Measurements from ENCODE around the gene RDX. TPM values are rescaled to one million over a fixed set of nuclear protein-coding genes. Genes with fewer than 3 reads are reported as not detected.
A peak's percentile ranks its signal among the peaks of the same experiment; 100 is the strongest.
"Not testable (repeated sequence)": the region's sequence is repeated elsewhere in the genome, so short reads cannot be mapped to it uniquely, and the experiment has no call there.

Gene RDX
- total and polyA plus RNA-seq, 2 donors (not counting 1 experiment from before 2014, with no cell fraction given): 52.7 to 93.1 TPM

- no peaks in the 10 kb centered on the region for H3K9me3 ChIP-seq (ENCODE audit: control insufficient read depth, insufficient read depth, low read depth, low read length)
- no peaks in the 10 kb centered on the region for H4K20me1 ChIP-seq (ENCODE audit: control insufficient read depth, extremely low read depth, insufficient read depth, low read length)
- no peak overlapping the region for H3K4me2 ChIP-seq (ENCODE audit: extremely low read depth, insufficient read depth, low read length)
- H3K36me3 ChIP-seq (ENCODE audit: control insufficient read depth, insufficient read depth, low read length): no peaks in the 10 kb centered on the region
- TF ChIP-seq CTCF (conservative IDR thresholded peaks at IDR 0.05 in 1 of 2, IDR thresholded peaks at IDR 0.05 in 1 of 2; ENCODE audit: low read depth in 1 of 2, low read length in 2 of 2) (no peak), EZH2 (IDR thresholded peaks at IDR 0.05; ENCODE audit: low read length, missing control alignments) (no peak)
- no peaks in the 10 kb centered on the region for H3K79me2 ChIP-seq (ENCODE audit: control insufficient read depth, insufficient read depth, low read length)
- no peak overlapping the region for H3K27ac ChIP-seq (ENCODE audit: insufficient read depth, low read length)
- no peaks in the 10 kb centered on the region for H3K27me3 ChIP-seq (ENCODE audit: control insufficient read depth, insufficient read depth, low read length)
- no peak overlapping the region for H2AFZ ChIP-seq (ENCODE audit: low read length)
- H3K4me3 ChIP-seq (replicated peaks in 1 of 4; ENCODE audit: control extremely low read depth in 1 of 4, insufficient read depth in 1 of 4, low read depth in 3 of 4, low read length in 4 of 4): no peak overlapping the region
- DNase-seq (ENCODE audit: low read depth in 2 of 2): no peak
- H3K9ac ChIP-seq (ENCODE audit: insufficient read depth, low read length): no peak overlapping the region
- no peaks in the 10 kb centered on the region for H3K4me1 ChIP-seq (ENCODE audit: control insufficient read depth, extremely low read depth, insufficient read depth, low read length)
These were observed 11.7 kb upstream of the RDX start for GRCh38 chr11:110308071-110308470.

- DNase-seq (ENCODE audit: low read depth in 2 of 2); H3K4me1 ChIP-seq (ENCODE audit: control insufficient read depth, extremely low read depth, insufficient read depth, low read length); H3K79me2 ChIP-seq (ENCODE audit: control insufficient read depth, insufficient read depth, low read length); H3K9ac ChIP-seq (ENCODE audit: insufficient read depth, low read length); H2AFZ ChIP-seq (ENCODE audit: low read length); H3K27me3 ChIP-seq (ENCODE audit: control insufficient read depth, insufficient read depth, low read length); H3K9me3 ChIP-seq (ENCODE audit: control insufficient read depth, insufficient read depth, low read depth, low read length); H3K4me2 ChIP-seq (ENCODE audit: extremely low read depth, insufficient read depth, low read length); H4K20me1 ChIP-seq (ENCODE audit: control insufficient read depth, extremely low read depth, insufficient read depth, low read length); H3K36me3 ChIP-seq (ENCODE audit: control insufficient read depth, insufficient read depth, low read length); H3K4me3 ChIP-seq (replicated peaks in 1 of 4; ENCODE audit: control extremely low read depth in 1 of 4, insufficient read depth in 1 of 4, low read depth in 3 of 4, low read length in 4 of 4); H3K27ac ChIP-seq (ENCODE audit: insufficient read depth, low read length): not testable (repeated sequence)
These were observed 9.6 kb upstream of the RDX start for GRCh38 chr11:110306019-110306388.

- DNase-seq (ENCODE audit: low read depth in 2 of 2): peak in 1 of 2 donors; percentile 73
- Histone ChIP-seq H3K9ac (ENCODE audit: insufficient read depth, low read length) (no peak overlapping the region), H2AFZ (ENCODE audit: low read length) (no peak overlapping the region), H3K4me2 (ENCODE audit: extremely low read depth, insufficient read depth, low read length) (no peak overlapping the region), H3K27ac (ENCODE audit: insufficient read depth, low read length) (no peak overlapping the region), H4K20me1 (ENCODE audit: control insufficient read depth, extremely low read depth, insufficient read depth, low read length) (no peaks in the 10 kb centered on the region), H3K27me3 (ENCODE audit: control insufficient read depth, insufficient read depth, low read length) (no peaks in the 10 kb centered on the region), H3K4me3 (replicated peaks in 1 of 4; ENCODE audit: control extremely low read depth in 1 of 4, insufficient read depth in 1 of 4, low read depth in 3 of 4, low read length in 4 of 4) (no peak overlapping the region), H3K36me3 (ENCODE audit: control insufficient read depth, insufficient read depth, low read length) (no peaks in the 10 kb centered on the region), H3K79me2 (ENCODE audit: control insufficient read depth, insufficient read depth, low read length) (no peaks in the 10 kb centered on the region), H3K9me3 (ENCODE audit: control insufficient read depth, insufficient read depth, low read depth, low read length) (no peaks in the 10 kb centered on the region), H3K4me1 (ENCODE audit: control insufficient read depth, extremely low read depth, insufficient read depth, low read length) (no peaks in the 10 kb centered on the region)
- TF ChIP-seq EZH2 (IDR thresholded peaks at IDR 0.05; ENCODE audit: low read length, missing control alignments) (no peak), CTCF (conservative IDR thresholded peaks at IDR 0.05 in 1 of 2, IDR thresholded peaks at IDR 0.05 in 1 of 2; ENCODE audit: low read depth in 1 of 2, low read length in 2 of 2) (no peak)
These were observed 9.0 kb upstream of the RDX start for GRCh38 chr11:110305169-110306018.

Measured in fibroblast of lung (primary cell).